ENCODE results near the gene TTC7B.

- no peak for TF ChIP-seq POLR2A (IDR thresholded peaks at IDR 0.05)
- no peak for TF ChIP-seq CTCF (IDR thresholded peaks at IDR 0.05)
These were observed 307.5 kb downstream of the TTC7B start for GRCh38 chr14:90508536-90509254.

All from adrenal gland (tissue), 5 donors.